ENCODE results near the gene C9orf43. TPM values are rescaled to one million over a fixed set of nuclear protein-coding genes. Genes with fewer than 3 reads are reported as not detected.

C9orf43 gene
- total and polyA plus RNA-seq, 9 of the 15 experiments (the other 6 are each of a cell fraction or from before 2014, with no cell fraction given): 0.21 to 0.58 (median 0.33) TPM

DNA sequence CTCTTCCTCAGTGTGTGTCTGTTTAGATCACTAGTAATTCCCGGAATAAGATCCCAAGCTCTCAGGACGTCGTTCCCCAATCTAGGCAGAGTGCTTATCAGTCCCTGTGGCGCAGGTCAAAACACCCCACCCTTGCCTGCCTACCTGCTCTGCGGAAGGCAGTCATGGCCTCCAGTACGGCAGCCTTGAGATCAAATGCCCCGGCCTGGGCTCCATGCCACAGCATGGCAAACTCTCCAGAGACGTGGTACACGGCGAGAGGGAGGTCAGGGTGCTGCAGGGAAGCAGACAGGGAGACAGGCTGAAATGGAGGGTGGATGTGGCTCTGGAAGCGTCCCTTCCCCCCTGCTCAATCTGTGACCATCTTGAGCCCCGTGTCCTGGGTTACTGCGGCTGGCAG, 21.7 kb upstream of the C9orf43 start (continued):
- TF ChIP-seq, protein P1, sequence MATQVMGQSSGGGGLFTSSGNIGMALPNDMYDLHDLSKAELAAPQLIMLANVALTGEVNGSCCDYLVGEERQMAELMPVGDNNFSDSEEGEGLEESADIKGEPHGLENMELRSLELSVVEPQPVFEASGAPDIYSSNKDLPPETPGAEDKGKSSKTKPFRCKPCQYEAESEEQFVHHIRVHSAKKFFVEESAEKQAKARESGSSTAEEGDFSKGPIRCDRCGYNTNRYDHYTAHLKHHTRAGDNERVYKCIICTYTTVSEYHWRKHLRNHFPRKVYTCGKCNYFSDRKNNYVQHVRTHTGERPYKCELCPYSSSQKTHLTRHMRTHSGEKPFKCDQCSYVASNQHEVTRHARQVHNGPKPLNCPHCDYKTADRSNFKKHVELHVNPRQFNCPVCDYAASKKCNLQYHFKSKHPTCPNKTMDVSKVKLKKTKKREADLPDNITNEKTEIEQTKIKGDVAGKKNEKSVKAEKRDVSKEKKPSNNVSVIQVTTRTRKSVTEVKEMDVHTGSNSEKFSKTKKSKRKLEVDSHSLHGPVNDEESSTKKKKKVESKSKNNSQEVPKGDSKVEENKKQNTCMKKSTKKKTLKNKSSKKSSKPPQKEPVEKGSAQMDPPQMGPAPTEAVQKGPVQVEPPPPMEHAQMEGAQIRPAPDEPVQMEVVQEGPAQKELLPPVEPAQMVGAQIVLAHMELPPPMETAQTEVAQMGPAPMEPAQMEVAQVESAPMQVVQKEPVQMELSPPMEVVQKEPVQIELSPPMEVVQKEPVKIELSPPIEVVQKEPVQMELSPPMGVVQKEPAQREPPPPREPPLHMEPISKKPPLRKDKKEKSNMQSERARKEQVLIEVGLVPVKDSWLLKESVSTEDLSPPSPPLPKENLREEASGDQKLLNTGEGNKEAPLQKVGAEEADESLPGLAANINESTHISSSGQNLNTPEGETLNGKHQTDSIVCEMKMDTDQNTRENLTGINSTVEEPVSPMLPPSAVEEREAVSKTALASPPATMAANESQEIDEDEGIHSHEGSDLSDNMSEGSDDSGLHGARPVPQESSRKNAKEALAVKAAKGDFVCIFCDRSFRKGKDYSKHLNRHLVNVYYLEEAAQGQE (IDR thresholded peaks at IDR 0.05; ENCODE audit: borderline replicate concordance): no peak
- TF ChIP-seq, protein P1 (CRISPR knock-in tag; IDR thresholded peaks at IDR 0.05; ENCODE audit: low read depth): no peak
- TF ChIP-seq ATF2 (CRISPR knock-in tag; IDR thresholded peaks at IDR 0.05) (no peak), PURB (CRISPR knock-in tag; IDR thresholded peaks at IDR 0.05; ENCODE audit: low read depth) (no peak), KAT2B (IDR thresholded peaks at IDR 0.05; ENCODE audit: low read depth, low read length) (no peak), PATZ1 (CRISPR knock-in tag; IDR thresholded peaks at IDR 0.05; ENCODE audit: borderline replicate concordance) (no peak), BRD9 (IDR thresholded peaks at IDR 0.05; ENCODE audit: low read depth, partially characterized antibody) (no peak), CHD1 (IDR thresholded peaks at IDR 0.05; ENCODE audit: low read length) (no peak), GABPB2 (CRISPR knock-in tag; conservative IDR thresholded peaks at IDR 0.05) (no peak)
